RWPE2 (cell line): ENCODE results near the gene GAS2.

ENCODE experiments used
- ATAC-seq: fragments of 200-7000 bp; cut with Tn5 transposase; 3 replicates; pipeline ENCODE4 v1.9.1; 2021; ENCODE audit warnings: low read depth
- DNase-seq: peaks from one replicate; pipeline ENCODE4 v3.0.0-alpha.2; 2020; ENCODE audit warnings: low spot score
- H3K27ac ChIP-seq: fragments of 450-650 bp; 2 replicates; pipeline ENCODE4 v1.5.1; 2017; ENCODE audit warnings: mild to moderate bottlenecking; ENCODE audit not compliant: poor library complexity, severe bottlenecking
- H3K27me3 ChIP-seq: fragments of 250-450 bp; sonication (Bioruptor Pico); 2 replicates; pipeline ENCODE4 v1.5.1; 2021; ENCODE audit warnings: mild to moderate bottlenecking, moderate library complexity; ENCODE audit not compliant: insufficient read depth, poor library complexity, severe bottlenecking
- H3K36me3 ChIP-seq: fragments of 250-450 bp; sonication (Bioruptor Pico); 2 replicates; pipeline ENCODE4 v1.5.1; 2020; ENCODE audit warnings: low read depth, mild to moderate bottlenecking, moderate library complexity
- H3K4me1 ChIP-seq: fragments of 250-450 bp; sonication (Bioruptor Pico); 2 replicates; pipeline ENCODE4 v1.5.1; 2021; ENCODE audit warnings: mild to moderate bottlenecking, moderate library complexity; ENCODE audit not compliant: insufficient read depth, poor library complexity, severe bottlenecking
- H3K4me3 ChIP-seq: fragments of 250-450 bp; sonication (Bioruptor Pico); 2 replicates; pipeline ENCODE4 v1.5.1; 2021; ENCODE audit warnings: mild to moderate bottlenecking, moderate library complexity; ENCODE audit not compliant: severe bottlenecking
- H3K9me3 ChIP-seq: fragments of 250-450 bp; sonication (Bioruptor Pico); 2 replicates; pipeline ENCODE4 v1.5.1; 2021; ENCODE audit warnings: mild to moderate bottlenecking, moderate library complexity; ENCODE audit not compliant: severe bottlenecking
- CTCF ChIP-seq: fragments of 450-650 bp; IDR thresholded peaks from one replicate; pipeline ENCODE4 v1.5.1; 2017; ENCODE audit warnings: mild to moderate bottlenecking, moderate library complexity; ENCODE audit not compliant: poor library complexity, severe bottlenecking

The GAS2 gene

GRCh38 chr11:22795914-22796313, 129.5 kb downstream of the GAS2 start:
- H3K27me3 ChIP-seq = no peaks in the 10 kb centered on the region
- TF ChIP-seq CTCF = no peak
- H3K27ac ChIP-seq = no peak overlapping the region
- H3K9me3 ChIP-seq = no peaks in the 10 kb centered on the region
- H3K36me3 ChIP-seq = no peaks in the 10 kb centered on the region
- no peak overlapping the region for H3K4me3 ChIP-seq
- no peak for ATAC-seq
- no peaks in the 10 kb centered on the region for H3K4me1 ChIP-seq
- DNase-seq = no peak

GRCh38 chr11:22797047-22797446, 130.6 kb downstream of the GAS2 start:
- H3K4me3 ChIP-seq = no peak overlapping the region
- ATAC-seq = no peak
- H3K9me3 ChIP-seq = no peaks in the 10 kb centered on the region
- no peak for TF ChIP-seq CTCF
- DNase-seq = no peak
- H3K27me3 ChIP-seq = no peaks in the 10 kb centered on the region
- no peak overlapping the region for H3K27ac ChIP-seq
- no peaks in the 10 kb centered on the region for H3K4me1 ChIP-seq
- no peaks in the 10 kb centered on the region for H3K36me3 ChIP-seq

GRCh38 chr11:22798901-22799300, 132.5 kb downstream of the GAS2 start:
- H3K4me3 ChIP-seq = no peak overlapping the region
- no peaks in the 10 kb centered on the region for H3K9me3 ChIP-seq
- DNase-seq (no peak), ATAC-seq (no peak)
- no peak for TF ChIP-seq CTCF
- no peak overlapping the region for H3K27ac ChIP-seq
- no peaks in the 10 kb centered on the region for H3K36me3 ChIP-seq
- H3K27me3 ChIP-seq = no peaks in the 10 kb centered on the region
- no peaks in the 10 kb centered on the region for H3K4me1 ChIP-seq

GRCh38 chr11:22800482-22800881, 134.1 kb downstream of the GAS2 start:
- DNase-seq = no peak

GRCh38 chr11:22802861-22803260, 136.4 kb downstream of the GAS2 start:
- TF ChIP-seq CTCF = no peak
- DNase-seq (no peak), ATAC-seq (no peak)
- no peaks in the 10 kb centered on the region for H3K9me3 ChIP-seq
- no peaks in the 10 kb centered on the region for H3K4me1 ChIP-seq
- no peak overlapping the region for H3K4me3 ChIP-seq
- no peaks in the 10 kb centered on the region for H3K36me3 ChIP-seq
- no peak overlapping the region for H3K27ac ChIP-seq
- no peaks in the 10 kb centered on the region for H3K27me3 ChIP-seq

More at GRCh38 chr11:22800482-22800881, 134.1 kb downstream of the GAS2 start:
- Histone ChIP-seq H3K4me1 (no peaks in the 10 kb centered on the region), H3K27me3 (no peaks in the 10 kb centered on the region), H3K9me3 (no peaks in the 10 kb centered on the region), H3K4me3 (no peak overlapping the region), H3K27ac (no peak overlapping the region), H3K36me3 (no peaks in the 10 kb centered on the region)
- TF ChIP-seq CTCF = no peak
- no peak for ATAC-seq
